HG03521 (cell line): ENCODE data around the gene ARPC4.
A peak's percentile ranks its signal among the peaks of the same experiment; 100 is the strongest.

ENCODE experiments used
- ATAC-seq: cut with Tn5 transposase; IDR thresholded peaks from one replicate; pipeline ENCODE4 v1.9.1; 2021; ENCODE audit warnings: mild to moderate bottlenecking, moderate library complexity; ENCODE audit not compliant: unreplicated experiment

ARPC4 gene

DNA sequence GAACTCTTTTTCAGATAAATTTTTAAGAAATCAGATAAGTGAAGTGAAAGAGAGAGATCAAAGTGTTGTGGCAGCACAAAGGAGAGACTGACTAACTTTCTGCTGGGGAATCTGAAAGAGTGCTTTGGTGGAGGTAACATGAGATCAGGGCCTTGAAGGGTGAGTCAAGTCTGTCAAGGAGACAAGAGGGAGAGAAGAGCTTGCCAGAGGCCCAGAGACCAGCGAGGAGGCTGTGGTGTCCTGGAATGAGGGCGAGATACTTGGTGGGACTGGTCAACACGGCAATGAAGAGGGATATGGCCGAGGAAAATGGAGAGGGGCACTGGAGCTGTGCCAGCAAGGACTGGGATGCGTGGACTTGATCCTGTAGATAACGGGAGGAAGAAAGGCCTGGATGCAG lies 5.2 kb upstream of the ARPC4 start:
- ATAC-seq, result no peak

DNA sequence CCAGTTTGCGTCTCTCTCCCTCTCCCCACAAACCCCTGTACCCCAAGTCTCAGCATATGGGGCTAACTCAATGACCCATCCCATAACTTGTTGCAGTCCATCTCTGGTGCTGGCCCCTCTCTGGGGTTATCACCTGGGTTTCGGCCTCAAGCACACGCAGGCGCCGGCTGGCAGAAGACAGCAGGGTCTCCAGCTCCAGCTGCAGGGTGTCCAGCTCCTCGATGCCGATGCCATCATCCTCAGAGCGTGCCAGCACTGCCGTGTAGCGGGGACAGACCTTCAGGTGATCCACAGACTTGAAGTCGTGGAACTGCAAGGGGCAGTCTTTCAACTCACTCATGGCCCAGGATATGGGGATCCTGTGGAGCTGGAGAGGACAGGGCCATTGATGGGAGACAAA lies 1.8 kb upstream of the ARPC4 start:
- no peak for ATAC-seq

DNA sequence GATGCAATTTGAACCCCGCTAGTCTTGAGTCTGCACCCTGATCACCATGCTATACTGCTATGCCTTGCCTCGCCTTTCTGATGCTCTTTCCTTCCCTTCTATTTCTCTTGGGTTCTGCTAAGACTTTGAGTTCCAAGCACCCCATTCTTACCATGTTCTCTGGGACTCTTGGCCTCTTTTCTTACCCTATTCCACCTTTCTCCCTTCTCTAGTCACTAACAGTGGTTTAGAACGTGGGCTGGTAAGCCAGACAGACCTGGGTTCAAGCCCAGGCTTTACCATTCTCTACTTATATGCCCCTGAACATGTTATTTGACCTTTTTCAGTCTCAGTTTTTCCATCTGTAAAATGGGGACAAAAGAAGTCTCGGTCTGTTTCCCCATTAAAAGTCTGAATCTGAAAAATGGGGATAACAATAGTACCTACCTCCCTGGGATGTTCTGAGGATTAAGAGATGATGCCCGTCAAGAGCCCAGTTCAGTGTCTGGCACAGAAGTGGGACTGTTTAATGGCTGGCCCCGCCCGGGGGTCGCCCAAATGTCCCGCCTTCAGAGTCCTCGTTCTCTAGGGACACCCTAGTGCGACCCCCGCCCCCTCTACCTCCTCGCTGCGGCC lies 985 bp upstream of the ARPC4 start:
- ATAC-seq, result no peak

DNA sequence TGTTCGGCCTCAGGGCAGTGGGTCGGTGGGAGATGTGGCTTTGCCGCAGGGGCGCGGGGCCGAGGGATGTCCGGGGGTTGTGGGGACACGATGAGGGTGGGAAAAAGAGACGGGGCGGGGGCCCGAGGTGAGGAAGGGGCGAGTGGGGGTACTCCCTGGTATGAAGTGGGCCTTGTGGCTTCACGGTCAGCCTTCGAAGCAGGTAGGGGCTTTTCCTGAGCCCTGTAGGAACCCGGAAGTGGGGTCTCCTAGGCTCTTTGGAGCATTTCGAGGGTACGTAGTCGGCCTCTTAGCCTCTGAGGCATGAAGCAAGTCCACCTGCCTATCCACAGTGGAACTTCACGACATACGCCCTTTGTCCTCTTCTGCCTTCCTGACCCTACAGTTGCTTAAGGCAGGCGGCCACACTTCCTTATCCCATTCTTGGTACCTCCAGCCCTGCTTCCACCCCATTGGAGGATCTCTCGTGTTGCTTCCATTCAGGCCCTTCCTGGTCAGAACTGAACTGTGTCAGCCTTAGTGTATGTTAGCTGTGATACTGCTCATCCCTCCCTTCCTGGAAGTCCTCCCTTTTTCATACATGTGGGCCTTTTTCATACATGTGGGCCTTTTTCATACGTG lies 389 bp downstream of the ARPC4 start:
- ATAC-seq, result no peak

DNA sequence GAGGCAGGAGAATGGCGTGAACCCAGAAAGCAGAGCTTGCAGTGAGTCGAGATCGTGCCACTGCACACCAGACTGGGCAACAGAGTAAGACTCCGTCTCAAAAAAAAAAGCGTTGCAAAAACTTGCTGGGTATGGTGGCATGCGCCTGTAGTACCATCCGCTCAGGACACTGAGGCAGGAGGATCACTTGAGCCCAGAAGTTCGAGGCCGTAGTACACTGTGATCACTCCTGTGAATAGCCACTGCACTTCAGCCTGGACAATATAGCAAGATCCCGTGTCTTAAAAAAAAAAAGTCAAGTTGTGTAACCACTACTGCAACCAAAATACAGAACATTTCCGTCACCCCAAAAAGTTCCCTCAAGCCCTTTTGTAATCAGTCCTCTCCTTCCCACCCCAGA lies 1.5 kb downstream of the ARPC4 start:
- no peak for ATAC-seq

DNA sequence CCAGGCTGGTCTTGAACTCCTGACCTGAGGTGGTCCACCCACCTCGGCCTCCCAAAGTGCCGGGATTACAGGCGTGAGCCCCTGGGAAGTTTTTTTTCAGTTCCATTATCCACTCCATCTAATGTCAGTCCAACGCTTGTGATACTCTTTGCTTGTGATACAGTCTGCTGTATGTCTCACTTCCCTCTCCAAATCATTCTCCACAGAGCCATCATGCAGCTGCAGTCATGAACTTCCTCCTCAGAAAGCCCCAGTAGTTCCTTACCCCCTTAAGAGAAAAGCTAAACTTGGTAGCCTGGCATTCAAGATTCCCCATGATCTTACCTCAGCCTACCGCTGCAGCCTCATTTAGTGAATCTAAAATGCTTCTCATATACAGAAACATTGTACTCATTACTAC lies 2.3 kb downstream of the ARPC4 start:
- ATAC-seq, result no peak

DNA sequence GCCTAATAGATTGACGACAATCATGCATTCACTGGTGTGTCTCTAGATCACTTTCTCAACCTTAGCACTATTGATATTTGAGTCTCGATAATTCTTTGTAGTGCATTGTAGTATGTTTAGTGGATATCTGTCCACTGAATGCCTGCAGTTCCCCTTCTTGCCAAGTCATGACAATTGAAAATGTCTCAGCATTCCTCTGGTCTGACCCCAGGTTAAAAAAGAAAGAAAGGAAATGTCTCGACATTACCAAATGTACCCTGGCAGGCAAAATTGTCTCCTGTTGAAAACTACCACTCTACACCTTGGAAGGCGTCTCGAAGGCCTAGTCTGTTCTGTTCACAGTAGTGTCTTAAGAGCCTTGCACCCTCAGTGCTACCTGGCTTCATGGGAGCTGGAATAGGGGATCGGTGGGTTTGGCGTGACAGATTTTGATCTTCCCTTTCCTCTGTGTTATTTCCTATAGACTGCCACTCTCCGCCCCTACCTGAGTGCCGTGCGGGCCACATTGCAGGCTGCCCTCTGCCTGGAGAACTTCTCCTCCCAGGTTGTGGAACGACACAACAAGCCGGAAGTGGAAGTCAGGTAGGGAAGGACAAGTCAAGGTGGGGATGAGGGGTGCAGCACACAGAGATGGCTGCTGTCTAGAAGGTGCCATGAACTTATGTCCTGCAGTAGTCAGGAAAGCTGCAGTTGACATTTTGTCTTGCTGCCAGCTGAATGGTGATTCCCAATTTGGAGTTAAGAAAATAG lies 4.5 kb downstream of the ARPC4 start:
- no peak for ATAC-seq

DNA sequence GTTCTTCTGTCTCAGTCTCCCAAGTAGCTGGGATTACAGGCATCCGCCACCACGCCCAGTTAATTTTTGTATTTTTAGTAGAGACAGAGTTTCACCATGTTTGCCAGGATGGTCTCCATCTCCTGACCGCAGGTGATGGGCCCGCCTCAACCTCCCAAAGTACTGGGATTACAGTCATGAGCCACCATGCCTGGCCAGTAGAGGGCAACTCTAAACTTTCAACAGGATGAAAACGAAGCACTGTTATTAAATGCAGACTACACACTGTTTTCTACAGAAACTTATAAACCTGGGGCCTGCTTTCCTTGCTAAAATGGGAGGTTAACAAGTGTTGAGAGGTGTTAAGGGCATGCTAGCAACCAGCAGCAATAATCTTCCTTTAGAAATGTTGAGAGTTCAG lies 7.6 kb downstream of the ARPC4 start:
- no peak for ATAC-seq

DNA sequence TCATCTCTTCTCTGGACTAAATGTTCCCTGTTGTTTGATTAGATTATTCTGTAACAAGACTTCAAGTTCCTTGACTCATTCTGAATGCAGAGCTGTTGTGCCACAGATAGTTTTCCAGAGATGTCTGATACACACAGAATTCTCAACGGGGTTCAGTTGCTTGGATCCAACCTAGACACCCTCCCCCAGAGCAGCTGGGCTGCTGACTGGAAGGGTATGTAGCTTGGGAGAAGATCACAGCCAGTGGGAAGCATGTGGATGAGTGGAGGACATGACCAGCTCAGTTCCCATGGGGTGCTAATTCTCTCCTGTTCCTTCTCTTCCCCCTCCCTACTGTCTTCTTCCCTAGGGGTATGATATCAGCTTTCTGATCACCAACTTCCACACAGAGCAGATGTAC lies 10.6 kb downstream of the ARPC4 start:
- ATAC-seq, result no peak

DNA sequence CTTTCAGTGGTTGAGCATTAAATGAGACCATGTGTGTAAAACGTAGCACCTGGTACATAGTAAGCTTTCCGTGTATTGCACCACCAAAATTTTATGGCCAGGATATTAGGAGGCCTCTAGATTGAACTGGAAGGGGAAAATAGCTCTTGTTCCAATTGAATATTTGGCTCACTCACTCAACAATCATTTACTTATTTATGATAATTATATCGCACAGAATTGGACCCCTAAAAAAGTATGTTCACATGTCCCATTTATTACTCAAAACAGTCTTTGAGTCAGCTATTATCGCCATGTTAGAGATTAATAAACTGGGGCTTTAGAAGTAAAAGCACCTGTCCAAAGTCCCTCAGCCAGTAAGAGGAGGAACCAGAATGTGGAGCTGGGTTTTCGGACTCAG lies 12.1 kb downstream of the ARPC4 start:
- no peak for ATAC-seq

DNA sequence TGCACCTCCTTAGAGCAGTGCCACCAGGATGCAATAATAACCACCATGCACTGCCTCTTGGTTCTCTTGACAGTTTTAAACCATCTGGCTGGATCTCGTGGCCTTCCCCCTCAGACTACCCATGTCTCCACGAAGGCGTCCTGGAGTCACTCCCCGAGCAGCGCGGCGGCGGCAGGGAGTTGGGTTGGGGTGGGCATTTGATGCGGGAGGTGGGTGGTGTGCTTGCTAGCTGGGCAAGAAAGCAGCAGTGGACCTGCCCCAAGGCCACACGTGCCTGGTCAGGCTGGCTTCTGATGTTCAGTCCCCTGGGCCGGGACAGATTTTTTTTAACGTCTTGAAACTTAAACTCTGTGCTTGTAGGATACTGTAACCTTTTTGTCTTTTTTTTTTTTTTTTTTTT lies 13.3 kb downstream of the ARPC4 start:
- no peak for ATAC-seq

DNA sequence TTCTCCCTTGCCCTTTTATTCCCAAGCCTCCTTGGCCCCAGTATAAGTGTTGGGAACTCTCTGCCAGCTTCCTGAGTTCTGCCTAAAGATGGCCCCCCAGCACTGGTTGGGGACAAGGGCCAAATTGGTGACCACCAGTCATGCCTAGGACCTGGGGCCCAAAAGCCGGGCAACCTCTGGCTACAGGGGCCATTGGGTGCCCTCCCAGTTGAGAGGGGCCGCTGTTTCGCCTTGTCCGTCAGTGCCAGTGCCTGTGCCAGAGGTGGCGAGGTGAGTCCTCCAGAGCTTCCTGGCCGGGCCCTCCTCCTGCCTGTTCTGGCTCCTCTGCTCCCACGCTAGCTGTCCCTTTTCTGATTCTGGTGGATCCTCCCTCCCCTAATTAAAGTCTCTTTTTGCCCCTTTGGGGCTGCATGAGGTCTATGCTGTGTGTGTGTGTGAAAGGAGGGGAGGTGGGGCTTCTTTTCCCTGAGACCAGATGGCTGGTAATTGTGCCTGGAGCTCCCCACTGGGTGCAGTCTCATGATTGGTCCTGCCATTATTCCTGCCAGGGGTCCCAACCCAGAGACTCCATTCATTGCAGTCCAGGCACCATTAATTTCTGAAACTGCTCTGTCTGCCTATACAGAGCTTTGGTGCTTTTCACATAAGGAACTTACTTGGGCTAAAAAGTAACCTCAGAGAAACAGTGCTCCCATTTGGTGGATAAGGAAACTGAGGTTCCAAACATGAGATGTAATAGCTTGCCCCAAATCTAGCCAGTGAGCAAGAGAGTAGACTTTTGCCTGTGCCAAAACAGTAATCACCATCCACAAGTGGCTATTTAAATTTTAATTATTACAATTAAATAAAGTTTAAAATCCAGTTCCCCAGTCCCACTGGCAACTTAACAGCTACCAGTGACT lies 14.1 kb downstream of the ARPC4 start:
- no peak for ATAC-seq

DNA sequence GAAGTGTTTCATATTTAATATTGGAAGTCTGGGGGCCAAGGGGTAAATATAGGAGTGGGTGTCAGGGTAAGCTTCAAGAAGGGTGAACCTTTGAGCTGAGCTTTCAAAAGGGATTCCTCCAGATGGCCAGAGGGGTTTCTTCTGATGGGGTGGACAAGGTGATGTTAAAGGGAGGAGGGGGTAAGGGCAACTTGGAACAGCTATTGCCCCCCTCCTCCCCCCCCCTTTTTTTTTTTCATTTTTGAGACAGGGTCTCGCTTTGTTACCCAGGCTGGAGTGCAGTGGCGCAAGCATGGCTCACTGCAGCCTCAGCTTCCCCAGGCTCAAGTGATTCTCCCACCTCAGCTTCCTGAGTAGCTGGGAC lies 15.1 kb downstream of the ARPC4 start:
- ATAC-seq, result no peak

DNA sequence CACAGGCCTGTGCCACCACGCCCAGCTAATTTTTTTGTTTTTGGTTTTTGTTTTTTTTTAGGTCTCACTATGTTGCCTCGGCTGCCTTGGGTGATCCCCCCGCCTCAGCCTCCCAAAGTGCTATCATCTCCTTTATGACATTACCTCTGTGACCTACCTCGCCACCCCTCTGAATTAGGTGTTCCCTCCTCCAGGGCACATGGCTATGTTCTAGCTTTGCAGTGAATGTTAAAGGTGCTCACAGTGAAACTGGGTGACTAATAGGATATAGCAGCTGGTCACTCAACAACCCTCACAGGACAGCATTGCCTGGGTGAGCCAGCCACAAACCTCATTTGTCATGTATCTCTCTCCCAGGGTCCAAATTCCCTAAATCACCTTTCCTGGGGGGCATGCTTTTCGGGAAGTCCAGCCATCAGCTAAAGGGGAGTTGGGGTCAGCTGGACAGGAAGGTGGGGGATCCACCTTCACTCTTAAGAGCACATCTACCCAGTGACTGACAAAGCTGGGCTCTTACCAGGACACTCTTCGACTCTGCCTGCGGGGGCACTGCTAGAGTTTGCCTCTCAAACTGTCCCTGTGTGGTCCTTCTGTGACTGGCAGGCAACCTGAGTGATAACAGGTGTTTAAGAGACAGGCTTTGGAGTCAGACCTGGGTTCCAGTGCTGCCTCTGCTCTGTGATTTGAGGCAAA lies 15.6 kb downstream of the ARPC4 start:
- peak; percentile 74 for ATAC-seq

DNA sequence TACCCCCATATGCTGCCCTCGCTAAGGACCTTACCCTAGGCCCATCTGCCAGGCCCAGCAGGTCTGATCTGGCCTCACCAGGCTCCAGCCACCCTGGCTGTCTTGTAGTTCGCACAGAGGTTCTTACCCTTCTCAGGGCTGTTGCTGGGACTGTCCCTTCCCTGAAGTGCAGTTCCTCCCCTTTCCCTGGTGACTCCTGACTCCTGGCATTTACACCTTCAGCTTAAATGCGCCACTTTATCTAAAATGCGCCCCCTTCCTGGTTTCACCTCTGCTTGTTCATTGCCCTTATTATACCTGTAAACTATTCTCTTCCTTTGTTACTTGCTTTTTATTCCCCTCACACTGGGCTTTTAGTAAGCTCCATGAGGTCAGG lies 16.3 kb downstream of the ARPC4 start:
- no peak for ATAC-seq

DNA sequence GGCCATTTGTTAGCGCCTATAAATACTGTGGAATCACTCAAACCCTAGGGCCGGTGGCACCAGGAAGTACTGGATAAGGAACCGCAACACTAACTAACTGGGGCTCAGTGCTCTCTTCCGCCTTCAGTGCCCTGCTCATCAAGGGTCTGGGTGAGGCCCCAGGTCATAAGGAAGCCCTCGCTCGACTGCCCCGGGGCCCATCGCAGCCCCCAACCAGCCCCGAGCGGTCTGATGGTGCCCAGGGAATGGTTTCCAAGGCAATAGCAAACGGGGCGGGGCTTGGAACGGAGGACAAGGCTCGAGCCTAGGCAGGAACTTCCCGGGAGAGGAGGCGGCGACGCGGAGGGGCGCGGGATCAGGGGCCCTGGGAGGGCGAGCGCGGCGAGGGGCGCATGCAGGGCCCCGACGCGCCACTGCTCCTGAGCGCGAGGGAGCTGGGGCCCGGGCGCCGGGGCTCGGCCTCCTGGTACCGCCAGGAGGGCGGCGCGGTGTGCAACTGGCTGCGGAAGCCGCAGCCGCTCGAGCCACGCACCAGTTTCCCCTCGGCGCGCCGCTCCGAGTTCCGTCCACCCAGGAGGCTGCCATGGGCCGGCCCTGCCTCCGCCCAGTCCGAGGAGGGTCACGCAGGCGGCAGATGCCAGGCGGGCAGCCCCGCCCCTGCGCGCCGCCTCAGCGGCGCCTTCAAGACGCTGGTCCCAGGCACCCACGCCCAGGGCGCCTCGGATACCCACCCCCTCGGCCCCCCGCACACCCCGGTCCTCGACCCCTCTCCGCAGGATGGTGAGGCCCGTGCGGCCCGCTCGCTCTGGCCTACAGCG lies 16.9 kb downstream of the ARPC4 start, which contains the start of gene TTLL3:
TSS of gene TTLL3 (plus strand) at position 648 of the 818 bp plus-strand sequence. CDS start 400 bp downstream, outside the sequence.
- ATAC-seq, result no peak

DNA sequence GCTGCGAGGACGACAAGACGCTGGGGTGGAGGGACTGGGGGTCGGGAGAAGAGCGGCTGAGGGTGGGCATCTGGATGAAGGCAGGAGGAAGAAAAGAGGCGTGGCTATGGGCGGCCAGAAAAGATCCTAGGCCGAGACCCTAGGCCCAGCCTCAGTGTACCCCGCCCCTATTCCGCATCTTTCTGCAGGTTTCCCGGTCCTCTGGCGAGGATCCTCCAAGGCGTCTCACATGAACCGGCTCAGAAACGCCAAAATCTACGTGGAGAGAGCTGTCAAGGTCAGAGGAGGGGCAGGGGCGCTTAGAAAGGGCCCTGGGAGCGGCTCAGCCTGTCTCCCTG lies 17.5 kb downstream of the ARPC4 start:
- no peak for ATAC-seq

DNA sequence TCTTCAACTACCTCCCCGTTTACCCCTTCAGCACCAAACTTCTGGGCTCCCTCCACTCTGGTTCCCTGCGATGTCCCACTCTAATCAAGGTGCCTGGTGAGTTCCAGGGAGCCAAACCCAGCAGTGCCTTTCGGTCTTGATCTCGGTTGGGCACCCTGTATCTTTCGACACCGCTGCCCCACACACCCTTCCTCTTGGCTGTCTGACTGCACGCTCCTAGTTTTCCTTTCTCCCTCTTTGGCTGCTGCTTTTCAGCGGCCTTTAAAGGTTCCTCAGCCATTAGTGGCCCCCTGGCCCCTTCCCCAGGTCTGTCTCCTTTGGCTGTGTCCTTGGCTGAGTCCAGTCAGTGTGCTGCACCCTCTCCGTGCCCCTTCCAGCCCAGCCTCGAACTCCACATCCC lies 18.0 kb downstream of the ARPC4 start:
- ATAC-seq, result no peak

DNA sequence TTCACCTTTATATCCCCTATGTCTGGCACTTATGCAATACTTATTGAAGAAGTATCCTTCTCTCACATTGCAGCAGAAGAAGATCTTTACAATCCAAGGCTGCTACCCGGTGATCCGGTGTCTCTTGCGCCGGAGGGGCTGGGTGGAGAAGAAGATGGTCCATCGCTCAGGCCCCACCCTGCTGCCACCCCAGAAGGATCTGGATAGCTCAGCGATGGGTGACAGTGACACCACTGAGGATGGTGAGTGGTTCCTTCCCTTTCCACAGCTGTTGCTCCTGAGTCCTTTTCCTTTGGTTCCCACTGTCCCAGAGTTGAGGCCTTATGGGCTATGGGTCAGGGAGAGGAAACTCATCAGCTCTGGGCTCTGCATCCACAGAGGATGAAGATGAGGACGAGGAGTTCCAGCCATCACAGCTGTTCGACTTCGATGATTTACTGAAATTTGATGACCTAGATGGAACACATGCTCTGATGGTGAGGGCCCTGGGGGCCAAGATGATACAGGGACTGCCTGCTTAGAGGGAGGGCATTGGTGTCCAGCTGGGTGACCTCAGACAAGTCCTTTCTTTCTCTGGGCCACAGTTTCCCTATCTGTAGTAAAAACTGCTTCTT lies 20.1 kb downstream of the ARPC4 start:
- ATAC-seq, result no peak

DNA sequence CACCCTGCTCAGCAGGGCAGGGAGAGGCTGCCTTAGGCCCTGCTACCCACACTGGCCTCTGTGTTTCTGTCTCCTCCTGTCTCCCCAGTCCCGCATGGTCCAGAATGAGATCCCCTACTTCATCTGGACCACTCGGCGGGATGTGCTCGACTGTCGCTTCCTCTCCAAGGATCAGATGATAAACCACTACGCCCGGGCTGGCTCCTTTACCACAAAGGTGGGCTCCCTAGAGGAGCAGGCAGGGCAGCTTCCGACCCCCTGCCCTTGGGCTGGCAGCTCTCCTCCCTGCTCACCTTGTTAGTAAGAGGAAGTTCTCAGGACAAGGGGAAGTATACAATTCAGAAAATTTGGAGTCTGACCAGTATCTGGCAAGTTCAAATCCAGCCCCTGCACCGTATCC lies 23.1 kb downstream of the ARPC4 start:
- ATAC-seq, result no peak
